H1 (cell line): ENCODE measurements around the gene AMPD1. TPM values are rescaled to one million over a fixed set of nuclear protein-coding genes. Genes with fewer than 3 reads are reported as not detected.

Experiments used
- CTCF ChIA-PET: fragments of 300-600 bp; sonication (Branson Sonifier 250); formaldehyde crosslinking; loops from one replicate; lab custom pipeline; 2021; ENCODE audit not compliant: partially characterized antibody; lab: Charles Lee
- POLR2A ChIA-PET: fragments of 300-600 bp; sonication (Branson Sonifier 250); formaldehyde crosslinking; loops from one replicate; lab custom pipeline; 2021; ENCODE audit warnings: inconsistent platforms; ENCODE audit not compliant: partially characterized antibody; lab: Charles Lee
- DNase-seq, 2 experiments: peaks; one replicate each; pipeline versions ENCODE4 v3.0.0 to v3.0.0-alpha.2; 2010 to 2022; ENCODE audit warnings: low spot score in 2 of 2, low read depth in 1 of 2, mixed read lengths in 1 of 2
- FAIRE-seq: peaks from 2 replicates; lab custom pipeline; 2011; peaks lifted over from hg19 to GRCh38; lab: Jason Lieb, UNC
- H2AFZ ChIP-seq: 2 replicates; pipeline ENCODE4 v1.8.1; 2012; ENCODE audit warnings: low read length, inconsistent platforms
- H2AK5ac ChIP-seq: 2 replicates; pipeline ENCODE4 v1.6.1; 2013; ENCODE audit warnings: low read depth, low read length
- H2BK120ac ChIP-seq: replicated peaks from 2 replicates; pipeline ENCODE3; 2013; ENCODE audit warnings: low read depth, low read length, inconsistent platforms
- H2BK12ac ChIP-seq: 2 replicates; pipeline ENCODE4 v1.6.1; 2013; ENCODE audit warnings: low read depth, low read length
- H2BK15ac ChIP-seq: 2 replicates; pipeline ENCODE4 v1.6.1; 2013; ENCODE audit warnings: low read length
- H2BK20ac ChIP-seq: 2 replicates; pipeline ENCODE4 v1.6.1; 2013; ENCODE audit warnings: low read length
- H2BK5ac ChIP-seq: 2 replicates; pipeline ENCODE4 v1.6.1; 2013; ENCODE audit warnings: low read depth, low read length
- H3K14ac ChIP-seq: 2 replicates; pipeline ENCODE4 v1.6.1; 2013; ENCODE audit warnings: inconsistent platforms; ENCODE audit not compliant: insufficient read length
- H3K18ac ChIP-seq: 2 replicates; pipeline ENCODE4 v1.6.1; 2013; ENCODE audit warnings: low read length; ENCODE audit errors: extremely low read depth
- H3K23ac ChIP-seq: 2 replicates; pipeline ENCODE4 v1.6.1; 2013; ENCODE audit warnings: inconsistent platforms; ENCODE audit not compliant: insufficient read length
- H3K23me2 ChIP-seq: 2 replicates; pipeline ENCODE4 v1.6.1; 2013; ENCODE audit warnings: low read depth, low read length
- H3K27ac ChIP-seq: 2 replicates; pipeline ENCODE4 v1.6.1; 2011; ENCODE audit warnings: low read depth, low read length, inconsistent platforms
- H3K27me3 ChIP-seq, 4 experiments: replicated peaks in 1 of 4; 1 replicate in 1 of 4; 2 replicates in 3 of 4; pipeline versions ENCODE4 v1.6.1 to v1.8.1; 2011 to 2013; ENCODE audit warnings: low read length in 3 of 4, mild to moderate bottlenecking in 3 of 4, inconsistent platforms in 2 of 4, mixed read lengths in 2 of 4, moderate library complexity in 1 of 4; ENCODE audit not compliant: control insufficient read depth in 3 of 4, insufficient read depth in 3 of 4; ENCODE audit errors: extremely low read depth in 1 of 4
- H3K36me3 ChIP-seq, 4 experiments: 2 replicates each; pipeline versions ENCODE4 v1.6.1 to v1.8.1; 2011 to 2013; ENCODE audit warnings: mild to moderate bottlenecking in 4 of 4, low read length in 3 of 4, moderate library complexity in 2 of 4, control low read depth in 1 of 4, inconsistent platforms in 1 of 4; ENCODE audit not compliant: insufficient read depth in 4 of 4, control insufficient read depth in 2 of 4
- H3K4ac ChIP-seq: replicated peaks from 2 replicates; pipeline ENCODE3; 2013; ENCODE audit warnings: low read length, low read depth, mixed read lengths, inconsistent platforms; ENCODE audit not compliant: insufficient read length
- H3K4me1 ChIP-seq, 4 experiments: replicated peaks in 1 of 4; 1 replicate in 1 of 4; 2 replicates in 3 of 4; pipeline versions ENCODE4 v1.6.1 to v1.8.1; 2011 to 2013; ENCODE audit warnings: low read length in 3 of 4, inconsistent platforms in 2 of 4, mixed read lengths in 1 of 4; ENCODE audit not compliant: insufficient read depth in 4 of 4, control insufficient read depth in 3 of 4
- H3K4me2 ChIP-seq, 2 experiments: 2 replicates each; pipeline versions ENCODE4 v1.6.1 to v1.8.1; 2011 to 2013; ENCODE audit warnings: low read depth in 2 of 2, low read length in 2 of 2, control low read depth in 1 of 2, inconsistent platforms in 1 of 2, mild to moderate bottlenecking in 1 of 2; ENCODE audit not compliant: insufficient read depth in 1 of 2
- H3K4me3 ChIP-seq, 4 experiments: fragments of 200-600, 300-600 bp in 1 of 4; sonication (generic), shearing (Covaris generic), sonication (Bioruptor Twin) in 1 of 4; 2 replicates each; pipeline versions ENCODE4 v1.5.1 to v1.8.1; 2011 to 2016; ENCODE audit warnings: low read length in 4 of 4, low read depth in 3 of 4, control low read depth in 2 of 4, inconsistent platforms in 2 of 4, mild to moderate bottlenecking in 2 of 4, mixed read lengths in 1 of 4, moderate library complexity in 1 of 4; ENCODE audit not compliant: insufficient read depth in 2 of 4; ENCODE audit errors: extremely low read depth in 1 of 4
- H3K56ac ChIP-seq: replicated peaks from 2 replicates; pipeline ENCODE3; 2013; ENCODE audit warnings: low read depth, mild to moderate bottlenecking, mixed read lengths, low read length, inconsistent platforms; ENCODE audit not compliant: insufficient read length
- H3K79me1 ChIP-seq: 2 replicates; pipeline ENCODE4 v1.6.1; 2013; ENCODE audit warnings: low read depth, low read length, control low read depth
- H3K79me2 ChIP-seq, 2 experiments: 2 replicates each; pipeline versions ENCODE4 v1.6.1 to v1.8.1; 2012 to 2013; ENCODE audit warnings: low read length in 2 of 2, mild to moderate bottlenecking in 2 of 2, inconsistent platforms in 1 of 2; ENCODE audit not compliant: insufficient read depth in 2 of 2, control insufficient read depth in 1 of 2
- H3K9ac ChIP-seq, 4 experiments: replicated peaks in 1 of 4; 1 replicate in 1 of 4; 2 replicates in 3 of 4; pipeline versions ENCODE4 v1.6.1 to v1.8.1; 2011 to 2013; ENCODE audit warnings: low read depth in 3 of 4, low read length in 3 of 4, control low read depth in 2 of 4, mild to moderate bottlenecking in 2 of 4, moderate library complexity in 2 of 4, inconsistent platforms in 1 of 4; ENCODE audit errors: extremely low read depth in 1 of 4
- H3K9me3 ChIP-seq, 2 experiments: 2 replicates each; pipeline versions ENCODE4 v1.6.1 to v1.8.1; 2012 to 2013; ENCODE audit warnings: mild to moderate bottlenecking in 2 of 2, moderate library complexity in 2 of 2, control low read depth in 1 of 2, inconsistent platforms in 1 of 2, low read depth in 1 of 2, low read length in 1 of 2, mixed read lengths in 1 of 2; ENCODE audit not compliant: insufficient read depth in 2 of 2
- H4K20me1 ChIP-seq, 2 experiments: replicated peaks in 1 of 2; 2 replicates each; pipeline versions ENCODE3 to v1.8.1; 2011 to 2013; ENCODE audit warnings: inconsistent platforms in 2 of 2, low read length in 2 of 2, mild to moderate bottlenecking in 1 of 2; ENCODE audit not compliant: insufficient read depth in 2 of 2, control insufficient read depth in 1 of 2
- H4K5ac ChIP-seq: 2 replicates; pipeline ENCODE4 v1.6.1; 2013; ENCODE audit warnings: low read length, low read depth, mixed read lengths, inconsistent platforms; ENCODE audit not compliant: insufficient read length
- H4K8ac ChIP-seq: 2 replicates; pipeline ENCODE4 v1.8.0; 2013; ENCODE audit warnings: mild to moderate bottlenecking, moderate library complexity, low read length, inconsistent platforms; ENCODE audit not compliant: insufficient read depth; ENCODE audit errors: extremely low read depth
- H4K91ac ChIP-seq: replicated peaks from 2 replicates; pipeline ENCODE3; 2013; ENCODE audit warnings: low read length, mixed read lengths, inconsistent platforms; ENCODE audit not compliant: insufficient read length
- EZH2 ChIP-seq: fragments of 200-600 bp; sonication (generic); IDR thresholded peaks from 2 replicates; pipeline ENCODE4 v1.7.1; 2012; ENCODE audit warnings: low read depth, mild to moderate bottlenecking, moderate library complexity, low read length, inconsistent platforms; ENCODE audit not compliant: severe bottlenecking
- POLR2AphosphoS5 ChIP-seq: IDR thresholded peaks from 2 replicates; pipeline ENCODE4 v1.6.1; 2011; ENCODE audit warnings: low read depth, low read length
- WGBS, 2 experiments: shearing (Covaris generic) in 1 of 2; methylation state at CpG; one replicate each; pipeline versions ENCODE4 v1.1.6 to v1.1.7; 2013 to 2015; ENCODE audit warnings: low lambda C conversion rate in 2 of 2, mixed read lengths in 2 of 2, inconsistent platforms in 1 of 2, low coverage in 1 of 2, missing lambda C conversion rate in 1 of 2; ENCODE audit not compliant: insufficient replicate concordance in 2 of 2, insufficient coverage in 1 of 2, insufficient read length in 1 of 2; ENCODE audit errors: extremely low coverage in 1 of 2, missing lambda C conversion rate in 1 of 2; 5-methylcytosine and 5-hydroxymethylcytosine counted together
- polyA plus RNA-seq, 7 experiments: library from polyadenylated mRNA; depleted of rRNA in 3 of 7; stranded (reverse) in 5 of 7; unstranded in 2 of 7; fragments of >200 nt in 5 of 7; fragments of 200-250 nt in 2 of 7; gene quantifications; 1 replicate in 5 of 7; 2 replicates in 1 of 7; 4 replicates in 1 of 7; pipeline versions ENCODE4 v1.2.1 to v1.2.3, GENCODE V29; 2011 to 2013; ENCODE audit warnings: missing spikeins in 2 of 7, mixed read lengths in 2 of 7
- total RNA-seq: library from RNA; stranded (reverse); fragmentation: NEBNext Ultra II Directional; extraction: Animal tissue kit (Norgen Biotek cat#: 25700); gene quantifications from 2 replicates; pipeline ENCODE4 v1.2.1, GENCODE V29; 2021

Gene AMPD1
- total and polyA plus RNA-seq, 2 of the 8 experiments (the other 6 are each of a cell fraction or from before 2014, with no cell fraction given): not detected

- H3K27me3 ChIP-seq: no peaks in the 10 kb centered on the region
- H2AFZ ChIP-seq: no peak overlapping the region
- no peak overlapping the region for H4K8ac ChIP-seq
- H2AK5ac ChIP-seq: no peak overlapping the region
- FAIRE-seq: no peak
- no peak overlapping the region for H2BK12ac ChIP-seq
- H3K4me3 ChIP-seq: no peak overlapping the region
- H2BK5ac ChIP-seq: no peak overlapping the region
- H3K79me2 ChIP-seq: peaks cover 0 to 25% of the 10 kb centered on the region in 2 experiments; a peak in 3 of 4 replicates
- no peak overlapping the region for H2BK20ac ChIP-seq
- H3K23me2 ChIP-seq: no peaks in the 10 kb centered on the region
- no peak overlapping the region; the same call in 1 of the 2 replicates for H3K27ac ChIP-seq
- no peak overlapping the region for H4K91ac ChIP-seq
- no peak for DNase-seq
- H3K36me3 ChIP-seq: peaks cover 27 to 74% (median 51%) of the 10 kb centered on the region in 4 experiments
- H3K9me3 ChIP-seq: no peaks in the 10 kb centered on the region
- no peaks in the 10 kb centered on the region for H4K20me1 ChIP-seq
- no peak overlapping the region for H2BK120ac ChIP-seq
- TF ChIP-seq EZH2 (no peak), POLR2AphosphoS5 (0 out of 2 replicates have a peak, but pooled peaks have one; percentile 24)
- CTCF ChIA-PET: interaction anchor here (0.7 kb wide), 1 partner anchor 716 kb away, joined by 3 read pairs; no protein-coding TSS in a partner anchor
- H3K4me2 ChIP-seq: no peak overlapping the region
- POLR2A ChIA-PET: interaction anchor here (1.0 to 4.9 kb wide), 5 partner anchors 9 to 158 kb away, joined by 3 to 54 read pairs (median 5); no protein-coding TSS in a partner anchor
- no peak overlapping the region for H4K5ac ChIP-seq
- H3K23ac ChIP-seq: no peak overlapping the region
- H3K79me1 ChIP-seq: no peaks in the 10 kb centered on the region
- no peak overlapping the region for H3K18ac ChIP-seq
- no peaks in the 10 kb centered on the region; a peak in 1 of 7 replicates for H3K4me1 ChIP-seq
- no peak overlapping the region for H3K9ac ChIP-seq
- no peak overlapping the region for H3K14ac ChIP-seq
- WGBS, 2 experiments: 92% methylated on average over 11 of the region's 11 CpGs; no CpG with 5 or more reads in 1 of the 2 experiments
- no peak overlapping the region for H3K56ac ChIP-seq
- H3K4ac ChIP-seq: no peak overlapping the region
- no peak overlapping the region for H2BK15ac ChIP-seq
Observed at GRCh38 chr1:114718661-114719423, 23.5 kb upstream of the AMPD1 start.
